Caco-2 (cell line): ENCODE measurements around the gene SMARCA4. TPM values are rescaled to one million over a fixed set of nuclear protein-coding genes. Genes with fewer than 3 reads are reported as not detected.

ENCODE experiments used
- BruUV-seq: library from RNA; stranded (reverse); fragments of 400-500 nt; replicated peaks from 2 replicates; lab custom pipeline; 2021; lab: Mats Ljungman, UMichigan
- CTCF ChIA-PET: fragments of 300-600 bp; sonication (Branson Sonifier 250); formaldehyde crosslinking; loops from one replicate; lab custom pipeline; 2022; ENCODE audit warnings: antibody characterized with exemption; lab: Charles Lee
- POLR2A ChIA-PET: fragments of 300-600 bp; sonication (Branson Sonifier 250); formaldehyde crosslinking; loops from one replicate; lab custom pipeline; 2022; ENCODE audit warnings: antibody characterized with exemption; lab: Charles Lee
- DNase-seq, 2 experiments: peaks; one replicate each; pipeline versions ENCODE4 v3.0.0 to v3.0.0-alpha.2; 2020 to 2022
- H3K27me3 ChIP-seq: replicated peaks from 2 replicates; pipeline ENCODE4 v1.6.0; 2011; ENCODE audit warnings: low read length; ENCODE audit not compliant: control insufficient read depth, insufficient read depth
- H3K36me3 ChIP-seq: 2 replicates; pipeline ENCODE4 v1.5.1; 2011; ENCODE audit warnings: low read length; ENCODE audit not compliant: control insufficient read depth, insufficient read depth
- H3K4me1 ChIP-seq: fragments of 250-450 bp; sonication (Bioruptor Pico); 2 replicates; pipeline ENCODE4 v1.5.1; 2020; ENCODE audit warnings: mild to moderate bottlenecking
- H3K4me3 ChIP-seq: 2 replicates; pipeline ENCODE4 v1.5.1; 2011; ENCODE audit warnings: low read depth, mild to moderate bottlenecking, control low read depth, low read length
- H3K9me3 ChIP-seq: fragments of 250-450 bp; sonication (Bioruptor Pico); 2 replicates; pipeline ENCODE4 v1.5.1; 2020; ENCODE audit warnings: mild to moderate bottlenecking, moderate library complexity
- H3K27ac Mint-ChIP-seq: one replicate; pipeline ENCODE4 v1.8.0; 2022; ENCODE audit warnings: mixed read lengths; ENCODE audit not compliant: unreplicated experiment
- H3K27me3 Mint-ChIP-seq: one replicate; pipeline ENCODE4 v1.8.0; 2022; ENCODE audit warnings: mixed read lengths; ENCODE audit not compliant: insufficient read depth, unreplicated experiment
- H3K36me3 Mint-ChIP-seq: one replicate; pipeline ENCODE4 v1.8.0; 2022; ENCODE audit warnings: mild to moderate bottlenecking, mixed read lengths; ENCODE audit not compliant: insufficient read depth, unreplicated experiment
- H3K4me1 Mint-ChIP-seq: one replicate; pipeline ENCODE4 v1.8.0; 2022; ENCODE audit warnings: low read depth, mixed read lengths; ENCODE audit not compliant: unreplicated experiment
- H3K4me3 Mint-ChIP-seq: one replicate; pipeline ENCODE4 v1.8.0; 2022; ENCODE audit warnings: mild to moderate bottlenecking, moderate library complexity, mixed read lengths; ENCODE audit not compliant: unreplicated experiment
- H3K9me3 Mint-ChIP-seq: one replicate; pipeline ENCODE4 v1.8.0; 2022; ENCODE audit warnings: mixed read lengths; ENCODE audit not compliant: unreplicated experiment
- CTCF ChIP-seq, 2 experiments: fragments of 200-600 bp in 1 of 2; IDR thresholded peaks; 1 replicate in 1 of 2; 2 replicates in 1 of 2; pipeline versions ENCODE4 v1.5.1 to v1.8.0; 2011 to 2022; ENCODE audit warnings: antibody characterized with exemption in 1 of 2, control low read depth in 1 of 2, inconsistent platforms in 1 of 2, low read depth in 1 of 2, low read length in 1 of 2, mild to moderate bottlenecking in 1 of 2, moderate library complexity in 1 of 2; ENCODE audit not compliant: insufficient read depth in 1 of 2, severe bottlenecking in 1 of 2, unreplicated experiment in 1 of 2
- intact Hi-C: fragments of 100-400 bp; cut with micrococcal nuclease; formaldehyde crosslinking; loops from one replicate; pipeline ENCODE4 v1.10.0; 2022; ENCODE audit not compliant: unreplicated experiment
- total RNA-seq: library from RNA; stranded (reverse); gene quantifications from 2 replicates; pipeline ENCODE4 v1.2.3, GENCODE V29; 2022

SMARCA4 gene
- total RNA-seq, 1 experiment from 2014 or later: 171 TPM

- Mint-ChIP-seq H3K9me3 (no peaks in the 10 kb centered on the region), H3K4me3 (no peak overlapping the region), H3K4me1 (peaks cover 9% of the 10 kb centered on the region), H3K36me3 (peaks cover 96% of the 10 kb centered on the region), H3K27me3 (no peaks in the 10 kb centered on the region), H3K27ac (no peak overlapping the region)
- no peak for DNase-seq
- Histone ChIP-seq H3K9me3 (no peaks in the 10 kb centered on the region), H3K4me1 (peaks cover 28% of the 10 kb centered on the region), H3K36me3 (peaks cover 16% of the 10 kb centered on the region), H3K4me3 (no peak overlapping the region), H3K27me3 (no peaks in the 10 kb centered on the region)
- POLR2A ChIA-PET: no interaction called here
- CTCF ChIA-PET: no interaction called here
- no TSS peak for BruUV-seq
- intact Hi-C loops: no loop called here
- no peak for TF ChIP-seq CTCF (IDR thresholded peaks at IDR 0.05; ENCODE audit: insufficient read depth in 1 of 2, low read depth in 1 of 2, low read length in 1 of 2, severe bottlenecking in 1 of 2, unreplicated experiment in 1 of 2)
Measured at GRCh38 chr19:11098327-11098726, 137.5 kb downstream of the SMARCA4 start.

- Histone ChIP-seq H3K4me3 (no peak overlapping the region), H3K27me3 (no peaks in the 10 kb centered on the region), H3K4me1 (peaks cover 24% of the 10 kb centered on the region), H3K9me3 (no peaks in the 10 kb centered on the region), H3K36me3 (peaks cover 13% of the 10 kb centered on the region)
- no peak for DNase-seq
- no TSS peak for BruUV-seq
- no peak for TF ChIP-seq CTCF (IDR thresholded peaks at IDR 0.05; ENCODE audit: insufficient read depth in 1 of 2, low read depth in 1 of 2, low read length in 1 of 2, severe bottlenecking in 1 of 2, unreplicated experiment in 1 of 2)
- H3K36me3 Mint-ChIP-seq: peaks cover 96% of the 10 kb centered on the region
- H3K27me3 Mint-ChIP-seq: no peaks in the 10 kb centered on the region
- H3K4me3 Mint-ChIP-seq: no peak overlapping the region
- ChIA-PET POLR2A (no interaction called here), CTCF (no interaction called here)
- H3K4me1 Mint-ChIP-seq: peaks cover 9% of the 10 kb centered on the region
- intact Hi-C loops: no loop called here
- H3K9me3 Mint-ChIP-seq: no peaks in the 10 kb centered on the region
- H3K27ac Mint-ChIP-seq: no peak overlapping the region
Measured at GRCh38 chr19:11098861-11099260, 138.0 kb downstream of the SMARCA4 start.

- Mint-ChIP-seq H3K9me3 (no peaks in the 10 kb centered on the region), H3K4me1 (peaks cover 2% of the 10 kb centered on the region), H3K4me3 (no peak overlapping the region), H3K36me3 (peaks cover 96% of the 10 kb centered on the region), H3K27me3 (no peaks in the 10 kb centered on the region), H3K27ac (no peak overlapping the region)
- no peak for DNase-seq
- POLR2A ChIA-PET: no interaction called here
- Histone ChIP-seq H3K27me3 (no peaks in the 10 kb centered on the region), H3K4me1 (peaks cover 13% of the 10 kb centered on the region), H3K36me3 (peaks cover 13% of the 10 kb centered on the region), H3K9me3 (no peaks in the 10 kb centered on the region), H3K4me3 (no peak overlapping the region)
- BruUV-seq: no TSS peak
- intact Hi-C loops: no loop called here
- CTCF ChIA-PET: no interaction called here
- TF ChIP-seq CTCF (IDR thresholded peaks at IDR 0.05; ENCODE audit: insufficient read depth in 1 of 2, low read depth in 1 of 2, low read length in 1 of 2, severe bottlenecking in 1 of 2, unreplicated experiment in 1 of 2): no peak
Measured at GRCh38 chr19:11100049-11100448, 139.2 kb downstream of the SMARCA4 start.
